ENCODE results near the gene CCDC148. TPM values are rescaled to one million over a fixed set of nuclear protein-coding genes. Genes with fewer than 3 reads are reported as not detected.
"Not testable (repeated sequence)": the region's sequence is repeated elsewhere in the genome, so short reads cannot be mapped to it uniquely, and the experiment has no call there.

The CCDC148 gene
- total RNA-seq, 1 donor from 2014 or later: 0.36 TPM

GRCh38 chr2:158474526-158475011 is 18.0 kb upstream of the CCDC148 start:
- peaks cover 15% of the 10 kb centered on the region for H3K4me1 Mint-ChIP-seq (ENCODE audit: low read depth)
- H3K4me3 Mint-ChIP-seq; H3K27ac Mint-ChIP-seq; intact Hi-C loops (cut with micrococcal nuclease); DNase-seq (ENCODE audit: low spot score); H3K27me3 Mint-ChIP-seq (ENCODE audit: insufficient read depth); H3K9me3 Mint-ChIP-seq; H3K36me3 Mint-ChIP-seq (ENCODE audit: low read depth): not testable (repeated sequence)

DNA sequence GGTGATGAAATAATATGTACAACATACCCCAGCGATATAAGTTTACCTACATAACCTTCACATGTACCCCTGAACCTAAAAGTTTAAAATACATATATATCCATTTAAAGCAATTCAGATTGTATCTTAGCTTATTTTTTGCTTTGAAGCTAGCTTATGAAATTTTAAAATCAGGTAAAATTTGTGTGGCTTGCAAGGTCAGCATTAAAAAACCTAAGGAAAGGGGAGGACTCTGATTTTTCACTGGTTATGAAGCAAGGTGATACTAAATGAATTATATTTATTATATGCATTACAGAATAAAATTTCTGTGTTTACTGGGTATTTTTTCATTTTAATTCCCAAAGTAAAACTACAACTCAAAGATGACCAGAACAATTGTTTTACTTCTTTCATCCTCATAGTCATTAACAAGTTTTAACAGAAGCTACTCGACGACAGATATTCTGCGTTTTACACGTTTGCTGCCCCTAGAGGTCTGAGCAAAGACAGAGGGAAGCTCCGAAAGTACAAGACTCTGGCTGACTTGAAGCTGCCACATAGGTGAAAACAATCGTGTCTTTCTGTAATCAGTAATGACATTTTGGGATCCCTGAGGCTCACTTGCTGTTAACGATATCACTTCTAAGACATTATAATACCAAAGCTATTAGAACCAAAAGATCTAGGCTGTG is 17.3 kb upstream of the CCDC148 start:
- peaks cover 11% of the 10 kb centered on the region for H3K36me3 Mint-ChIP-seq (ENCODE audit: low read depth)

GRCh38 chr2:158473300-158473699 is 16.7 kb upstream of the CCDC148 start:
- H3K27ac Mint-ChIP-seq; H3K27me3 Mint-ChIP-seq (ENCODE audit: insufficient read depth); intact Hi-C loops (cut with micrococcal nuclease); DNase-seq (ENCODE audit: low spot score); H3K4me3 Mint-ChIP-seq; H3K9me3 Mint-ChIP-seq: not testable (repeated sequence)
- Mint-ChIP-seq H3K36me3 (ENCODE audit: low read depth) (peaks cover 11% of the 10 kb centered on the region), H3K4me1 (ENCODE audit: low read depth) (peaks cover 12% of the 10 kb centered on the region)

More for the DNA sequence above, 17.3 kb upstream of the CCDC148 start:
- H3K4me3 Mint-ChIP-seq: no peak overlapping the region
- no peaks in the 10 kb centered on the region for H3K9me3 Mint-ChIP-seq
- peaks cover 15% of the 10 kb centered on the region for H3K4me1 Mint-ChIP-seq (ENCODE audit: low read depth)
- intact Hi-C loops (cut with micrococcal nuclease): no loop called here
- no peak overlapping the region for H3K27ac Mint-ChIP-seq
- no peaks in the 10 kb centered on the region for H3K27me3 Mint-ChIP-seq (ENCODE audit: insufficient read depth)
- DNase-seq (ENCODE audit: low spot score): no peak

DNA sequence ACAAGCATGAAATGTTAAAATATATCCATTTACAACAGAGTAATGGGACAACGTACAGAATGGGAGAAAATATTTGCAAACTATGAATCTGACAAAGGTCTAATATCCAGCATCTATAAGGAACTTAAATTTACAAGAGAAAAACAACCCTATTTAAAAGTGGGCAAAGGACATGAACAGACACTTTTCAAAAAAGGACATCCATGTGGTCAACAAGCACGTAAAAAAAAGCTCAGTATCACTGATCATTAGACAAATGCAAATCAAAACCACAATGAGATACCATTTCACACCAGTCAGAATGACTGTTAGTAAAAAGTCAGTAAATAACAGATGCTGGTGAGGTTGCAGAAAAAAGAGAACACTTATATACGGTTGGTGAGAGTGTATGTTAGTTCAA is 16.3 kb upstream of the CCDC148 start:
- H3K36me3 Mint-ChIP-seq (ENCODE audit: low read depth): peaks cover 11% of the 10 kb centered on the region
- H3K9me3 Mint-ChIP-seq; intact Hi-C loops (cut with micrococcal nuclease); H3K27ac Mint-ChIP-seq; H3K27me3 Mint-ChIP-seq (ENCODE audit: insufficient read depth); H3K4me3 Mint-ChIP-seq; H3K4me1 Mint-ChIP-seq (ENCODE audit: low read depth); DNase-seq (ENCODE audit: low spot score): not testable (repeated sequence)

DNA sequence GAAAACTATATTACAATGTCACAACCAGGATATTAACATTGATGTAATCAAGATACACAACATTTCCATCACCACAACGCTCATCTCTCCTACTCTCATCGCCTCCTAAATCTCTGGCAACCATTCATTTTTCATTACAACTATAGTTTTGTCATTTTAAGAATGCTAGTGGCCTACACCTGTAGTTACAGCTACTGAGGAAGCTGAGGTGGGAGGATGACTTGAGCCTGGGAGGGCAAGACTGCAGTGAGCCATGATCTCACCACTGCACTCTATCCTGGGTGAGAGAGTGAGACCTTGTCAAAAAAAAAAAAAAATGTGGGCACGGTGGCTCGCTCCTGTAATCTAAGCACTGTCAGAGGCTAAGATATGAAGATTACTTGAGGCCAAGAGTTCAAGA is 10.7 kb upstream of the CCDC148 start:
- no peak overlapping the region for H3K27ac Mint-ChIP-seq
- H3K36me3 Mint-ChIP-seq (ENCODE audit: low read depth): peaks cover 11% of the 10 kb centered on the region
- no peak for DNase-seq (ENCODE audit: low spot score)
- H3K27me3 Mint-ChIP-seq (ENCODE audit: insufficient read depth): no peaks in the 10 kb centered on the region
- no peaks in the 10 kb centered on the region for H3K9me3 Mint-ChIP-seq
- intact Hi-C loops (cut with micrococcal nuclease): no loop called here
- H3K4me3 Mint-ChIP-seq: no peak overlapping the region
- H3K4me1 Mint-ChIP-seq (ENCODE audit: low read depth): no peaks in the 10 kb centered on the region

DNA sequence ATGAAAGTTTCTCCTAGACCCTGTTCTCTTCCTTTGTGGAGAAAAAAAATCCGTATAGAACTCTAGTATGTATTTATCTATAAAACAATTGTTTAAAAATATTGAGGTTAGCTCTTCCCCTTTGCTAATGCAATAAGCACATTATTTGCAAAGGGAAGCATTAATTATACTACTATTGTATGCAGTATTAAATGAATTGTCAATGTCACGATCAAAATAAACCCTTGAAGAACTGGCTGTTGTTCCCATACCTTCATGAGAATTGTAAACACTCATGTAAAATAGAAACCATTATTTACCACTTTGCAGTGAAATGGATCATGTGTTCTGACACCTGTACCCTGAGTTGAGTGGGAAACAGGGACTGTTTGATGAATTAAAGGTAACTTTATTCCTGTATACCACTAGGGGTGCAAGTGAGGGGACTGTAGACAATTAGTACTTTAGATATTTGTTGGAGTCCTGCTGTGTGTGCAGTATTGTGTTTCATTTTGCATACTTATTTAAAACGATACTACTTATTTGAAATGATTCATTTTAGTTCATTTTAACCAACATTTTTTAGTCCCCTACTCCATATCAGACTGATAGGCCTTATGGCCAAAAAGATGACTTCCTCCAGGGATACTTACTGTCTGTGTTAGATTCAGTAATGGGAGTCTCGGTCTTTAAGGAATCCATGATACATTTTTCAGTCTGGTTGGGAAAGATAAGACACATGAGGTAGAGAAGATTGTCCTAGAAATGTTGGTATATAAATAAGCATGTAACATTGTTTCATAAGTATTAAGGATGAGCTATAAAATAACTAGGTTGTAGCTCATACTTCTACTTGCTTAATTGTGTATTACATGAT is 8.1 kb upstream of the CCDC148 start:
- H3K9me3 Mint-ChIP-seq: no peaks in the 10 kb centered on the region
- H3K27ac Mint-ChIP-seq: no peak overlapping the region
- H3K27me3 Mint-ChIP-seq (ENCODE audit: insufficient read depth): no peaks in the 10 kb centered on the region
- peaks cover 6% of the 10 kb centered on the region for H3K4me1 Mint-ChIP-seq (ENCODE audit: low read depth)
- DNase-seq (ENCODE audit: low spot score): no peak
- peaks cover 10% of the 10 kb centered on the region for H3K36me3 Mint-ChIP-seq (ENCODE audit: low read depth)
- intact Hi-C loops (cut with micrococcal nuclease): no loop called here
- H3K4me3 Mint-ChIP-seq: no peak overlapping the region

- intact Hi-C loops (cut with micrococcal nuclease): no loop called here
Measured at GRCh38 chr2:158463496-158464095, 7.0 kb upstream of the CCDC148 start.

DNA sequence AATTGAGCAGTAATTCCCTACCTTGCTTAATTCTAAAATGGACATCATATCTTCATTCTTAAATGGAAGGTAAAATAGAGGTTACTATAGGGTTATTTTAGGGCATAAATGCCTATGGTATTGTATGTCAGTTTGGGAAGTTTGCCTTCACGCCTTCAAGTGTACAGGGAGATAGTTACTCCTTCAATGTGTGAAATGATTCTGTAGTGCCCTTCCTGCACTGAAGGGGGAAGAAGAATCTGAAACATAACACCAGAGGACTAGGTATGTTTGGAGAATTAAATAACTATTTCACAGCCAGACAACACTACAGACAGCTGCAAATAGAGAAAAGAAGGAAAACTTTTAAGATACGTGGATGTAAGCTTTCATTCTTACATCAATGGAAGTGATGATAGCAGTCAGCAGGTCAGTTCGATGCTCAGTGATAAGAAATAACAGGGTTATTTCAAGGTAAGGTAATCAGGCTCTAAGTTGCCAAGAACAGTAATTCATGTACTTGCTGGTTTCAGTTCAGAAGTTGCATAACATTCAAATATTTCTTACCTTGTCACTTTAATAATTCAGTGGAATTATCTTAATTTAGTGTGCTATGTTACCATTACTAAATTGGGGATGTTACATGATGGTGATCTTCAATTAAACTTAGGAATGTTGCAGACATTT is 4.2 kb upstream of the CCDC148 start:
- H3K9me3 Mint-ChIP-seq: no peaks in the 10 kb centered on the region
- H3K4me3 Mint-ChIP-seq: no peak overlapping the region
- no peak overlapping the region for H3K27ac Mint-ChIP-seq
- intact Hi-C loops (cut with micrococcal nuclease): no loop called here
- peaks cover 23% of the 10 kb centered on the region for H3K4me1 Mint-ChIP-seq (ENCODE audit: low read depth)
- peaks cover 10% of the 10 kb centered on the region for H3K36me3 Mint-ChIP-seq (ENCODE audit: low read depth)
- H3K27me3 Mint-ChIP-seq (ENCODE audit: insufficient read depth): peaks cover 2% of the 10 kb centered on the region
- DNase-seq (ENCODE audit: low spot score): no peak

More at GRCh38 chr2:158463496-158464095, 7.0 kb upstream of the CCDC148 start:
- Mint-ChIP-seq H3K9me3 (no peaks in the 10 kb centered on the region), H3K27me3 (ENCODE audit: insufficient read depth) (no peaks in the 10 kb centered on the region), H3K4me1 (ENCODE audit: low read depth) (peaks cover 9% of the 10 kb centered on the region), H3K27ac (no peak overlapping the region), H3K4me3 (no peak overlapping the region), H3K36me3 (ENCODE audit: low read depth) (peaks cover 7% of the 10 kb centered on the region)
- no peak for DNase-seq (ENCODE audit: low spot score)

DNA sequence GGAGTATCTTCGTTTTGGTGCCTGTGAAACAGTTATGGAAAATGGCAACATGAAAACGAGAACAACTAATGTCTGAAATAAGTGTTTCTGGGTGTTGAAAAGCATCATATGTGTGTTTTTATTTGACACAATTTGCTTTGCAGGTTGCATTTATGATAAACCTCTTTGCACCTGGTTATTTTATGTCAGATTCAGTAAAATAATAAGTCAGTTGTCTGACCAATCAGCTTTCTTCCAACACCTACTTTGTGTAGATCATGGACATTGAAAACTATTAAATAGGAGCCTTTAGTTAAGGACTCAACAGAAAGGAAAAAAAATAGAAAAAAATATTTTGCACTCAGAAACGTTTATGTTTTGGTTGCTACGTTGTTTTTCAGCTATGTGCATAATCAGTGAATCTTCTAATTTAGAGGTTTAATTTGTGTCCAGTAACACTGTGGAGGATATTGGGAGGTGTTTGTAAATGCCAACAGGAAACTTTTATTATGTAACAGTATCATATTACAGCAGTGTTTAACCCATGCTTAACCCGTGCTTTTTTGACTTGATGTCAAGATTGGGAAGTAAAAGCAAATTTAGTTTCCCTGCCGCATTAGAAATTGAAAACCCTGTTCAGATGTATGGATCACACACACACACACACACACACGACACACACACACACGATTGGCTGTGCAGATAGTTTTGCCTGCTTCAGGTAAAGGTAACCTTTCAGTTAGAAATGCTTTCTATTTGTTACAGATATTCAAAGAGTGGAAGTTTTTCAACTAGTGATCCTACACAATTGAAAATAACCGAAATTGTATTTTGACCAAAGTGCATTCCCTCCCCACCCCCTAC is 2.8 kb upstream of the CCDC148 start:
- Mint-ChIP-seq H3K4me1 (ENCODE audit: low read depth) (peaks cover 23% of the 10 kb centered on the region), H3K27me3 (ENCODE audit: insufficient read depth) (peaks cover 14% of the 10 kb centered on the region), H3K27ac (no peak overlapping the region), H3K4me3 (peak overlapping the region; percentile 98), H3K36me3 (ENCODE audit: low read depth) (peaks cover 10% of the 10 kb centered on the region), H3K9me3 (no peaks in the 10 kb centered on the region)
- no peak for DNase-seq (ENCODE audit: low spot score)
- intact Hi-C loops (cut with micrococcal nuclease): loop anchor here (5.0 kb wide), 7 partner anchors 88 to 1253 kb away; partner anchors contain the start of genes MARCHF7 and WDSUB1

DNA sequence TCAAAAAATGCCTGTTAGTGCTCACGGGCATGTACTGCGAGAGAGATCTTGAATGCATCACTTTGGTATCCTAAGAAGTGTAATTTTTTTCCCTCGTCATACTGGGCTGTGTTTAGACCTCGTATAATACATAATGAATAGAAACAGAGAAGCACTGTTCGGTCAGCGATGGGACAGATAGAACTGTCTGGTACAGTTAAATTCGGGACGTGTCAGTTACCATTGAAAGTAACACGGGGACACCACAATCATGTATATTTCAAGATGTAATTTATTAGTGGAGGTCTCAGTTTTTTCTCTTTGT is 2.0 kb upstream of the CCDC148 start:
- DNase-seq (ENCODE audit: low spot score): no peak
- H3K4me1 Mint-ChIP-seq (ENCODE audit: low read depth): peaks cover 23% of the 10 kb centered on the region
- H3K27ac Mint-ChIP-seq: peak overlapping the region; percentile 92
- peaks cover 10% of the 10 kb centered on the region for H3K36me3 Mint-ChIP-seq (ENCODE audit: low read depth)
- no peaks in the 10 kb centered on the region for H3K9me3 Mint-ChIP-seq
- peaks cover 22% of the 10 kb centered on the region for H3K27me3 Mint-ChIP-seq (ENCODE audit: insufficient read depth)
- intact Hi-C loops (cut with micrococcal nuclease): loop anchor here (5.0 kb wide), 7 partner anchors 89 to 1254 kb away; partner anchors contain the start of genes MARCHF7 and WDSUB1
- peak overlapping the region; percentile 98 for H3K4me3 Mint-ChIP-seq

- H3K9me3 Mint-ChIP-seq: no peaks in the 10 kb centered on the region
- peak overlapping the region; percentile 98 for H3K4me3 Mint-ChIP-seq
- H3K27me3 Mint-ChIP-seq (ENCODE audit: insufficient read depth): peaks cover 25% of the 10 kb centered on the region
- H3K36me3 Mint-ChIP-seq (ENCODE audit: low read depth): peaks cover 10% of the 10 kb centered on the region
- peaks cover 23% of the 10 kb centered on the region for H3K4me1 Mint-ChIP-seq (ENCODE audit: low read depth)
- peak; percentile 46 for DNase-seq (ENCODE audit: low spot score)
- peak overlapping the region; percentile 92 for H3K27ac Mint-ChIP-seq
- intact Hi-C loops (cut with micrococcal nuclease): loop anchor here (2.0 to 5.0 kb wide), 12 partner anchors 49 to 1254 kb away; partner anchors contain the start of genes ACVR1, ACVR1C, MARCHF7 and WDSUB1
Measured at GRCh38 chr2:158457826-158458616, 1.5 kb upstream of the CCDC148 start.

All from activated T-helper 1 cell treated with anti-CD3 and anti-CD28 coated beads, Interleukin-12 subunit alpha, Interleukin-12 subunit beta, Interleukin-2, Interleukin-4 antibody, amounts not matched to agents 30 ng/mL and 10 ng/mL and 1 ng/mL, durations not matched to agents 14 hours and 24 hours and 36 hours (primary cell).